Measurements from ENCODE around the gene RANGAP1.

Gene RANGAP1, protein sequence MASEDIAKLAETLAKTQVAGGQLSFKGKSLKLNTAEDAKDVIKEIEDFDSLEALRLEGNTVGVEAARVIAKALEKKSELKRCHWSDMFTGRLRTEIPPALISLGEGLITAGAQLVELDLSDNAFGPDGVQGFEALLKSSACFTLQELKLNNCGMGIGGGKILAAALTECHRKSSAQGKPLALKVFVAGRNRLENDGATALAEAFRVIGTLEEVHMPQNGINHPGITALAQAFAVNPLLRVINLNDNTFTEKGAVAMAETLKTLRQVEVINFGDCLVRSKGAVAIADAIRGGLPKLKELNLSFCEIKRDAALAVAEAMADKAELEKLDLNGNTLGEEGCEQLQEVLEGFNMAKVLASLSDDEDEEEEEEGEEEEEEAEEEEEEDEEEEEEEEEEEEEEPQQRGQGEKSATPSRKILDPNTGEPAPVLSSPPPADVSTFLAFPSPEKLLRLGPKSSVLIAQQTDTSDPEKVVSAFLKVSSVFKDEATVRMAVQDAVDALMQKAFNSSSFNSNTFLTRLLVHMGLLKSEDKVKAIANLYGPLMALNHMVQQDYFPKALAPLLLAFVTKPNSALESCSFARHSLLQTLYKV

DNA sequence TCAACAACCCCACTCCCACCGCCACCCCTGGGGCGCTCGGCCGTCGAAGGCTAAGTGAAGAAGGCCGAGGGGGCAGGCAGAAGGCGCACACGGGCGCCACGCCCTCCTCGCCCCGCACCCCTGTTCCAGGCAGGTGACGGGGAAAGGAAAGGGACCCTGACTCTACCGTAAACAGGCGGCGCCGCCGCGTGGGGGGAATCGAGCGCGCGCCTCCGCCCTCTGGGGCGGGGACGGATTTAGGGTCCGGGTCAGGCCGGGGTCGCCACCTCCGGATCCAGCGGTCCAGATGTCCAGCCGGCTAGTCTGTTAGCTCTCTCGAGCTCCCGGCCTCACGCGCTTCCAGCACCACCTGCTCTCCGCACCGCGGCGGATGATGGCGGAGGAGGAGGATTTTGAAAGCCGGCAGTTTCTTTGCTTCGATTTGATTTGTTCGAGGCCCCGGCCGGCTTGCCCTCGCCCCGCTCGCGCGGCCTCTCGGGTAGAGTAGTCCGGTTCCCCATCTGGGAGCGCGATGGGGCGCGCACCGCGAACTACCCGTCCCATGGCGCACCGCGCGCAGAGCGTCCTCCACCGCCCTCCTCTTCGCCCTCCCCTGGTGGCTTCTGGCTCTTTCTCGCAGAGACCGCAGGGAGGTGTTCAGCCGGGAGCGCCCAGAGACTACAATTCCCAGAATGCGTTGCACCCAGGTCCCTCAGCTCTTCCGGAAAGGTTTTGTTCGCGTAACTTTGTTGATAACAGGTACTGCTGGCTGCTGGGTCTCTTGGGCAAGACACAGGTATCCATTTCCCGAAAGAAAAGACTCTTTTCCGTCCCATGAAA is at the start of gene RANGAP1:
Gene RANGAP1, minus strand, starts transcription at position 368 of the 819 bp plus-strand sequence. CDS start 5,143 bp downstream, outside the sequence.
- TF ChIP-seq, protein P1, sequence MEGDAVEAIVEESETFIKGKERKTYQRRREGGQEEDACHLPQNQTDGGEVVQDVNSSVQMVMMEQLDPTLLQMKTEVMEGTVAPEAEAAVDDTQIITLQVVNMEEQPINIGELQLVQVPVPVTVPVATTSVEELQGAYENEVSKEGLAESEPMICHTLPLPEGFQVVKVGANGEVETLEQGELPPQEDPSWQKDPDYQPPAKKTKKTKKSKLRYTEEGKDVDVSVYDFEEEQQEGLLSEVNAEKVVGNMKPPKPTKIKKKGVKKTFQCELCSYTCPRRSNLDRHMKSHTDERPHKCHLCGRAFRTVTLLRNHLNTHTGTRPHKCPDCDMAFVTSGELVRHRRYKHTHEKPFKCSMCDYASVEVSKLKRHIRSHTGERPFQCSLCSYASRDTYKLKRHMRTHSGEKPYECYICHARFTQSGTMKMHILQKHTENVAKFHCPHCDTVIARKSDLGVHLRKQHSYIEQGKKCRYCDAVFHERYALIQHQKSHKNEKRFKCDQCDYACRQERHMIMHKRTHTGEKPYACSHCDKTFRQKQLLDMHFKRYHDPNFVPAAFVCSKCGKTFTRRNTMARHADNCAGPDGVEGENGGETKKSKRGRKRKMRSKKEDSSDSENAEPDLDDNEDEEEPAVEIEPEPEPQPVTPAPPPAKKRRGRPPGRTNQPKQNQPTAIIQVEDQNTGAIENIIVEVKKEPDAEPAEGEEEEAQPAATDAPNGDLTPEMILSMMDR (conservative IDR thresholded peaks at IDR 0.05; ENCODE audit: low read depth, low read length): peak; percentile 33
- peak within 1 kb of the TSS; percentile 90 for H3K4me3 ChIP-seq (ENCODE audit: low read depth, low read length)
- DNase-seq (ENCODE audit: low read depth): peak; percentile 99

DNA sequence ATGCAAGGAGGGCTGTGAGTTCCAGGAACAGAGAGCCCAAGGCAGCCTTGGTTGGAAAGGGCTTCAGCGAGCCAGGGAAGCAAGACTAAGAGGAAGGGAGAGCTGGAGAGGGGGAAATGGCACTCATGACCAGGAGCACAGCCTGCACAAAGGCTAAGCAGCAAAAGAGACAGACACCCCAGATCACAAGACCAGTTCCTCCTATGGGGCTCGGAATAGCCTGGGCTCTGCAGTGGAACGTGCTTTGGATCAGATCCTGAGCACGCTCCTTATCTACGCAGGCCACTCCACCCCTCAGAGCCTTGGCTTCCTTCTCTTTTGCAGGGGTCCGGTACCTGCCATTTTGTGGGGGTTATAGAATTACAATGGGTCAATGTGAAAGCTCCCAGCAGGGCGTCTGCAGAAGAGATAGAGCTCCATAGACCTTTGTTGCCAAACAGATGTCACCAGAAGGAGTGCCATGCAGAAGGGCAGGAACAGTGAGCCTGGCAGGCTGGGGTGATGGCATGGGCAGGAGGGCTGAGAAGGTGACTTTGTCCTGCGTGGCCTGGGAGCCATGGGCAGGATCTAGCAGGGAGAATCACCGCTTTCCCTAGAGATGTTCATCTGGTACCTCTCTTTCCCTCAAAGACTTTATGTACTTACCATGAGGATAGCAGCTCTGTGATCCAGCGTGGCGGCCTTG is 49.1 kb upstream of the RANGAP1 start:
- no peak overlapping the region for H3K4me3 ChIP-seq (ENCODE audit: low read depth, low read length)
- no peak for DNase-seq (ENCODE audit: low read depth)
- TF ChIP-seq, protein P1 (conservative IDR thresholded peaks at IDR 0.05; ENCODE audit: low read depth, low read length): no peak

DNA sequence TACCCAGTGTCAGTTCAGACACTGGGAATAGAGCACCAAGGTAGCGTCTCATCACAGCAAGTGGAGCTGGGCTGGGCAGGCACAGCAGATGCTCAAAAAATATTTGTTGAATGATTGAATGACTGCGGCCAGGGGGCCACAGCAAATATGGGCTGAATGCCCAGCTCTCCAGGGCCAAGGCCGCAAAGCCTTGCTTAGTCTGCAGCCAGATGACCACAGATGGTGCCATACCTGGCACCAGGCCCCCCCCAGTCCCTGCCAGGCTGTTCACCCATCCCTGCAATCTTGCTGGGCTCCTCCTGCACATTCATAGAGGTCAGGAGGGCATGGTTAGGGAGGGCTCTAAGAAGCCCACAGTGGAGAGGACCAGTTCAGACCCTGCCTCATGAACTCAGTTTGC is 48.2 kb upstream of the RANGAP1 start:
- no peak overlapping the region for H3K4me3 ChIP-seq (ENCODE audit: low read depth, low read length)
- TF ChIP-seq, protein P1 (conservative IDR thresholded peaks at IDR 0.05; ENCODE audit: low read depth, low read length): no peak
- no peak for DNase-seq (ENCODE audit: low read depth)

DNA sequence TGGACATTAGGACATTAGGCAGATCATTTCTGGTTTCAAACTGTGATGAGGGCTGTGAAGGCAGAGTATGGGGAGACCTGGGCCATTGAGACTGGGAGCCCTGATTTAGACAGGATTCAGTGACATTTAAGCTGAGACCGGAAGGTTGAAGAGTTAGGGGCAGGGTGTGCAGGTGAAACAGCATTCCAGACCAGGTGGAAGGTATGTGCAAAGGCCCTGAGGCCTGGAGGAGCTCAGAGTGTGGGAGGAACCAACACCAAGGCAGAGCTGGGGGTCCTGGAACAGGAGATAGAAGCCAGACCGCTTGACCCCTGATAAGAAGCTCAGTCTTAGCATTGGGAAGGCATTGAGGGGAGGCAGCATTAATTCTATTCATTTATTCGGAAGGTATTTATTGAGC is 47.8 kb upstream of the RANGAP1 start:
- TF ChIP-seq, protein P1 (conservative IDR thresholded peaks at IDR 0.05; ENCODE audit: low read depth, low read length): no peak
- no peak overlapping the region for H3K4me3 ChIP-seq (ENCODE audit: low read depth, low read length)
- no peak for DNase-seq (ENCODE audit: low read depth)

DNA sequence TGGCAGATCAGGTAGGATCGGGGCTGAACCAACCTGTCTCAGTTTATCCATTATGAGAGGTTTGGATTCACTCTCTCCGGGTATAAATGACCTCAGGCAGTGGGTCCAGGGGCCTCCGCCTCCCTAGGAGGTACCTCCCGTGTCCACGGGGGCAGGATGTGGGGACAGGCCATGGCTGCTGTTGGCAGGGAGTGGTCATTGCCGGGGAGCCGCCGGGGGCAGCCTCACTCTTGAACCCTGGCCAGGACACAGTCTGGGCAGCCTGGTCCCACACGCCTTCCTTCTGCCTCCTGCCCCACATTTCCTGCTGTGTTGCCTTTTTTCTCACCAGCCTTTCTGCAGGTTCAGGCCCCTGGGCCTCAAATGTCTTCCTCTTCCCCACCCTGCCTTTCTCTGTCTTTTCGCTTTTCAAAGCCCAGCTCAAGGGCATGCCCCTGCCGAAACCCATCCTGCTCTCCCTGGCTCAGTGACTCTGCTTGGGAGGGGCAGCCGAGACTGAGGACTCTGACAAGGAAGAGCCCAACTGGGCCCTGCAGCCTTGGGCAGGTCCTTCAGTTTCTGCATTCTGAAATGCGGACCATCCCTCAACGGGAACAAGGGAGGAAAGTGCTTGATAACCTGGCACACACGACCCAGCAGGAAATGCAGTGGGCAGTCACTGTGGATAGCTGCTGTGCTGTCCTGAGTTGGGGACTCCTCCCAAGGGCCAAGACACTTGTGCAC is 46.4 kb upstream of the RANGAP1 start:
- no peak overlapping the region for H3K4me3 ChIP-seq (ENCODE audit: low read depth, low read length)
- TF ChIP-seq, protein P1 (conservative IDR thresholded peaks at IDR 0.05; ENCODE audit: low read depth, low read length): no peak
- DNase-seq (ENCODE audit: low read depth): no peak

DNA sequence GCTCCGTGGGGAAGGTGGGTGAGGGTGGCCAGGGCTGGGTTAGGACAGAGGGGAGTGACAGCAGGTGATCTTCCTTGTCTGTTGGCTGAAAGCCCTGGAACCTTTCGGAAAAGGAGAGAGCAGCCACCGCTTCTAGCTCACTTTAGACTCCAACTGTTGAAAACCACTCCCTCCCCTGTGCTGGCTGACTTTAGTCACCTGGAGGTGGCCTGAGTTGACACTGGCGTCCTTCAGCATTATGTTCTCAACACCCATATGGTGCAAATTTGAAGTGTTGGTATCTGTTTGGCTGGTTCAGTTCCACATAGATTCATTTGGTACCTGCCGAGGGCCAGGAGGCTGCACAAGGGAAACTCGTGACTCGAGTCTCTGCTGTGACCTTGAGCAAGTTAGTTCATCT is 44.2 kb upstream of the RANGAP1 start:
- TF ChIP-seq, protein P1 (conservative IDR thresholded peaks at IDR 0.05; ENCODE audit: low read depth, low read length): no peak
- no peak for DNase-seq (ENCODE audit: low read depth)
- H3K4me3 ChIP-seq (ENCODE audit: low read depth, low read length): no peak overlapping the region
